HTR-8/SVneo (cell line): Measurements from ENCODE around the gene DENND5B.
A peak's percentile ranks its signal among the peaks of the same experiment; 100 is the strongest.
"Not testable (repeated sequence)": the region's sequence is repeated elsewhere in the genome, so short reads cannot be mapped to it uniquely, and the experiment has no call there.

Experiments
- DNase-seq: peaks from one replicate; pipeline ENCODE4 v3.0.0; 2011; ENCODE audit warnings: low spot score, mixed read lengths; ENCODE audit not compliant: insufficient read length
- FAIRE-seq: peaks from 2 replicates; lab custom pipeline; 2011; peaks lifted over from hg19 to GRCh38; lab: Jason Lieb, UNC

Gene DENND5B

GRCh38 chr12:31597066-31597465, 6.1 kb upstream of the DENND5B start:
- FAIRE-seq (peak; percentile 49), DNase-seq (no peak)

- no peak for FAIRE-seq
Measured at GRCh38 chr12:31594681-31595080, 3.7 kb upstream of the DENND5B start.

GRCh38 chr12:31591380-31591901, 505 bp upstream of the DENND5B start:
- FAIRE-seq (peak; percentile 33), DNase-seq (peak; percentile 34)

More at GRCh38 chr12:31594681-31595080, 3.7 kb upstream of the DENND5B start:
- DNase-seq: peak; percentile 45

- peak; percentile 57 for DNase-seq
- no peak for FAIRE-seq
Measured at GRCh38 chr12:31589904-31590641, 863 bp downstream of the DENND5B start.

GRCh38 chr12:31589598-31589903, 1.4 kb downstream of the DENND5B start:
- FAIRE-seq: peak; percentile 84
- DNase-seq: no peak

- DNase-seq (no peak), FAIRE-seq (no peak)
Measured at GRCh38 chr12:31588976-31589375, 2.0 kb downstream of the DENND5B start.

- DNase-seq: no peak
- FAIRE-seq: no peak
Measured at GRCh38 chr12:31586728-31587127, 4.2 kb downstream of the DENND5B start.

GRCh38 chr12:31585895-31586294, 5.0 kb downstream of the DENND5B start:
- DNase-seq: no peak
- FAIRE-seq: no peak

- no peak for FAIRE-seq
- peak; percentile 61 for DNase-seq
Measured at GRCh38 chr12:31585271-31585670, 5.7 kb downstream of the DENND5B start.

GRCh38 chr12:31584782-31585181, 6.2 kb downstream of the DENND5B start:
- FAIRE-seq (no peak), DNase-seq (no peak)

- FAIRE-seq (no peak), DNase-seq (no peak)
Measured at GRCh38 chr12:31583878-31584277, 7.1 kb downstream of the DENND5B start.

GRCh38 chr12:31582155-31582554, 8.8 kb downstream of the DENND5B start:
- FAIRE-seq: peak; percentile 59

GRCh38 chr12:31578632-31579031, 12.3 kb downstream of the DENND5B start:
- FAIRE-seq (peak; percentile 44), DNase-seq (peak; percentile 42)

More at GRCh38 chr12:31582155-31582554, 8.8 kb downstream of the DENND5B start:
- DNase-seq: peak; percentile 56

GRCh38 chr12:31574803-31575575, 15.9 kb downstream of the DENND5B start:
- DNase-seq (no peak), FAIRE-seq (no peak)

GRCh38 chr12:31574367-31574766, 16.6 kb downstream of the DENND5B start:
- not testable (repeated sequence) for FAIRE-seq, DNase-seq

- FAIRE-seq: no peak
Measured at GRCh38 chr12:31572900-31573600, 17.9 kb downstream of the DENND5B start.

GRCh38 chr12:31570880-31571279, 20.1 kb downstream of the DENND5B start:
- DNase-seq (peak; percentile 42), FAIRE-seq (peak; percentile 80)

More at GRCh38 chr12:31572900-31573600, 17.9 kb downstream of the DENND5B start:
- DNase-seq: no peak

- peak; percentile 80 for FAIRE-seq
- DNase-seq: not testable (repeated sequence)
Measured at GRCh38 chr12:31569517-31569916, 21.4 kb downstream of the DENND5B start.

GRCh38 chr12:31568498-31568897, 22.4 kb downstream of the DENND5B start:
- DNase-seq: no peak
- no peak for FAIRE-seq

- FAIRE-seq: no peak
Measured at GRCh38 chr12:31567029-31567428, 23.9 kb downstream of the DENND5B start.

More at GRCh38 chr12:31567029-31567428, 23.9 kb downstream of the DENND5B start:
- DNase-seq: no peak
